K562 (cell line): ENCODE data around the gene PRR7.

Source experiments
- CHD1 ChIP-seq: fragments of 200-600 bp; sonication (generic); IDR thresholded peaks from one replicate; pipeline ENCODE4 v1.6.1; 2012; ENCODE audit warnings: mild to moderate bottlenecking, moderate library complexity, low read length, inconsistent platforms
- CTCF ChIP-seq, 3 experiments: IDR thresholded peaks in 2 of 3; conservative IDR thresholded peaks in 1 of 3; 2 replicates each; pipeline ENCODE4 v1.5.1; 2011 to 2012; ENCODE audit warnings: low read length in 3 of 3, mild to moderate bottlenecking in 3 of 3, control low read depth in 2 of 3, improper control_type of control experiment in 1 of 3, inconsistent platforms in 1 of 3, low read depth in 1 of 3, mixed read lengths in 1 of 3, moderate library complexity in 1 of 3; ENCODE audit not compliant: insufficient read depth in 2 of 3
- EZH2 ChIP-seq: IDR thresholded peaks from 2 replicates; pipeline ENCODE4 v1.6.1; 2012; ENCODE audit warnings: low read depth, mild to moderate bottlenecking, inconsistent platforms, low read length, borderline replicate concordance
- SMARCC2 ChIP-seq: fragments of 450-650 bp; IDR thresholded peaks from 2 replicates; pipeline ENCODE4 v1.6.1; 2017; ENCODE audit warnings: antibody characterized with exemption, moderate library complexity, mild to moderate bottlenecking, low read depth
- ZNF589 ChIP-seq: fragments of 200-800 bp; sonication (Bioruptor generic); IDR thresholded peaks from 2 replicates; pipeline ENCODE4 v1.6.1; 2016; ENCODE audit warnings: low read depth, missing genetic modification characterization, missing compliant biosample characterization

GRCh38 chr5:177426566-177427210 lies 19.9 kb upstream of the PRR7 start, which contains the start of gene GRK6:
- TF ChIP-seq CHD1 (peak; percentile 97), ZNF589 (no peak), SMARCC2 (no peak), EZH2 (no peak), CTCF (IDR thresholded peaks at IDR 0.05 in 2 of 3, conservative IDR thresholded peaks at IDR 0.05 in 1 of 3; ENCODE audit: insufficient read depth in 2 of 3, low read depth in 1 of 3, low read length in 3 of 3) (no peak)
